Measurements from ENCODE around the gene UAP1.

- TF ChIP-seq CTCF (IDR thresholded peaks at IDR 0.05) (no peak), POLR2A (IDR thresholded peaks at IDR 0.05) (no peak)
These were observed 70.7 kb downstream of the UAP1 start, which contains the start of gene DDR2 for GRCh38 chr1:162632217-162632666.
